GM13977 (cell line): Measurements from ENCODE around the gene DSTN.

Experiments used
- DNase-seq: peaks from one replicate; pipeline ENCODE4 v3.0.0; 2012; ENCODE audit warnings: low spot score
- in situ Hi-C: fragments of 300-500 bp; cut with MboI; formaldehyde crosslinking; loops from one replicate; pipeline ENCODE4 v1.12.0; 2022; ENCODE audit warnings: low sequenced_read_pairs, low pct_unique_long_range_greater_than_20kb, mixed read lengths, inconsistent platforms; ENCODE audit not compliant: unreplicated experiment
- TF ChIP-seq, protein P1 (sequence below): IDR thresholded peaks from 2 replicates; pipeline ENCODE4 v1.5.1; 2012; ENCODE audit warnings: mild to moderate bottlenecking, control low read depth; ENCODE audit not compliant: insufficient read depth; ENCODE audit errors: extremely low read depth, missing control alignments

DSTN gene

DNA sequence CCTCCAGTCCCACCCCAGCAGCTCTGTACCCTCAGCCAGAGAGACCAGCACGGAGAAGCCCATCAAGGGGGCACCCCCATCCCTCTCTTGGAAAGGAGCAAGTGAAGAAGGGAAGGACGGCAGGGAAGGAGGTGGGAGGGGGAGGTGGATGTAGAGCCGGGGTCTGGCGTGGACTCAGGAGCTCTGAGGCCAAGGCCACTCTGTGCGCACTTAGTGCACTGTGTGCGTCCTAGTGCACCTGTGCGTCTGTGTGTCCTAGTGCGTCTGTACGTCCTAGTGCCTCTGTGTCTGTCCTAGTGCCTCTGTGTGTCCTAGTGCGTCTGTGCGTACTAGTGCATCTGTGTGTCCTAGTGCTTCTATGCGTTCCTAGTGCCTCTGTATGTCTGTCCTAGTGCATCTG lies 54.2 kb downstream of the DSTN start:
- TF ChIP-seq, protein P1, sequence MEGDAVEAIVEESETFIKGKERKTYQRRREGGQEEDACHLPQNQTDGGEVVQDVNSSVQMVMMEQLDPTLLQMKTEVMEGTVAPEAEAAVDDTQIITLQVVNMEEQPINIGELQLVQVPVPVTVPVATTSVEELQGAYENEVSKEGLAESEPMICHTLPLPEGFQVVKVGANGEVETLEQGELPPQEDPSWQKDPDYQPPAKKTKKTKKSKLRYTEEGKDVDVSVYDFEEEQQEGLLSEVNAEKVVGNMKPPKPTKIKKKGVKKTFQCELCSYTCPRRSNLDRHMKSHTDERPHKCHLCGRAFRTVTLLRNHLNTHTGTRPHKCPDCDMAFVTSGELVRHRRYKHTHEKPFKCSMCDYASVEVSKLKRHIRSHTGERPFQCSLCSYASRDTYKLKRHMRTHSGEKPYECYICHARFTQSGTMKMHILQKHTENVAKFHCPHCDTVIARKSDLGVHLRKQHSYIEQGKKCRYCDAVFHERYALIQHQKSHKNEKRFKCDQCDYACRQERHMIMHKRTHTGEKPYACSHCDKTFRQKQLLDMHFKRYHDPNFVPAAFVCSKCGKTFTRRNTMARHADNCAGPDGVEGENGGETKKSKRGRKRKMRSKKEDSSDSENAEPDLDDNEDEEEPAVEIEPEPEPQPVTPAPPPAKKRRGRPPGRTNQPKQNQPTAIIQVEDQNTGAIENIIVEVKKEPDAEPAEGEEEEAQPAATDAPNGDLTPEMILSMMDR, result no peak
- no peak for DNase-seq
- in situ Hi-C loops, result no loop called here

DNA sequence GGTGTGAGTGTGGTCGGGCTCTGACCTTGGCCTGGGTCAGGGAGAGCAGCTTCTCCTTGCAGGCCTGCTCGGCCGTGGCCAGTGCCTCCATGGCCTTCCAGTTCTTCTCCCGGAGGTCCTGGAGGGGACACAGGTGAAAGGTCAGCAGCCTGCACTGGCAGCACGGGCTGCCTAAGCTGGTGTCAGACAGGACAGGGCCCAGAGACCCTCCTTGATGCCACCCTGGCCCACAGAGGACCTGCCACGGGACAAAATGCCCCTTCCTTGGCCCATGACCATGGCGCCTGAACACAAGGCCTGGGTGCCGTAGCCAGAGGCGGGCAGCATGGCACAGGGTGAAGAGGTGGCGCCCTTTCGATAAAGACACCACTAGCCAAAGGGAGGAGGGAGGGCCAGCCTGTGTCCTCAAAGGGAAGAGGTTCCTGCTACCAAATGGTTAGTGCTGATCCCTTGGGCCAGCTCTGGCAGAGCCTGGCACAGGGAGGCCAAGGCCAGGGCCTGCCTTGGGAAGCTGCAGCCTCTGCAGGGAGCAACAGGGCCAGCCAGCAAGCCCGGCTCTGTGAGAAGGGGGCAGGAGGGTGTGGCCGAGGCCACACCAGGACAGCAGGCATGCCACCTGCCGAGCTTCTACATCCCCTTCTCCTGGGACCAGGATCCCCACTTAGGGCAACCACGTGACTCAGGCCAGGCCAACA lies 54.8 kb downstream of the DSTN start:
- TF ChIP-seq, protein P1, result no peak
- in situ Hi-C loops, result no loop called here
- DNase-seq, result no peak

DNA sequence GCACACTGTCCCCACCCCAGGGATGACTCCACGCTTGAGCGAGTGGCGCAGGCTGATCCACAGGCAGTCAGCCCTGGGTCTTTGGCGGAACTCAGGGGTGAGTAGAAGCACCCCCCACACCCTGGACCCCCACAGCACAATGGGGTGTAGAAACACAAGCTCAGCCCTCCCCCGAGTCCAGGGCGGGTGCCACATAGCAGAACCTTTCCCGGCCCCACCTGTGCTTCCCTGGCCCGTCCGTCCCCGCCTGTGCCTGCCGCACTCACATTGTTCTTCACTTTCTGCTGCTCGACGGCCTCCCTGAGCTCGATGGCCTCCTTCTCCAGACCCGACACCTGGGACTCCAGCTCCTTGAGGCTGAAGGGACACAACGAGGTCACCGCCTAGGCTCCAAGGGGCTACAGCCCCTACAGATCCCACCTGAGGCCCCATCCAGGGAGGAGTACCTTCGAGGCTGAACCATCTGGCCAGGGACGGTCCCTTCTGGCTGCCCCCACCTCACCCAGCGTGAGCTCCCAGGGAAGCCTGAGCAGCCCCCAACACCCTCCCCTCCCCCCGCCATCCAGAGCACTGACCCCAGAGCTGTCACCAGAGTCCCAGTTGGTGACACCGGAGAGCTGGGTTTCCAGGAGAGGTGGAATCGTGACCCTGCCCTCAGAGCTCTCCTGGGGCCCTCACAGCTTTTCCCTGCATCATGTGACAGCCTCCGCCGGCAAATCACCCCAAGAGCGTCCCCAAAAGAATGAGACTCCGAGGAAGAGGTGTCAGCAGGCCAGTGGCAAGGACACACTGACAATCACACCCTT lies 55.6 kb downstream of the DSTN start:
- no peak for DNase-seq
- in situ Hi-C loops, result no loop called here
- TF ChIP-seq, protein P1, result no peak

DNA sequence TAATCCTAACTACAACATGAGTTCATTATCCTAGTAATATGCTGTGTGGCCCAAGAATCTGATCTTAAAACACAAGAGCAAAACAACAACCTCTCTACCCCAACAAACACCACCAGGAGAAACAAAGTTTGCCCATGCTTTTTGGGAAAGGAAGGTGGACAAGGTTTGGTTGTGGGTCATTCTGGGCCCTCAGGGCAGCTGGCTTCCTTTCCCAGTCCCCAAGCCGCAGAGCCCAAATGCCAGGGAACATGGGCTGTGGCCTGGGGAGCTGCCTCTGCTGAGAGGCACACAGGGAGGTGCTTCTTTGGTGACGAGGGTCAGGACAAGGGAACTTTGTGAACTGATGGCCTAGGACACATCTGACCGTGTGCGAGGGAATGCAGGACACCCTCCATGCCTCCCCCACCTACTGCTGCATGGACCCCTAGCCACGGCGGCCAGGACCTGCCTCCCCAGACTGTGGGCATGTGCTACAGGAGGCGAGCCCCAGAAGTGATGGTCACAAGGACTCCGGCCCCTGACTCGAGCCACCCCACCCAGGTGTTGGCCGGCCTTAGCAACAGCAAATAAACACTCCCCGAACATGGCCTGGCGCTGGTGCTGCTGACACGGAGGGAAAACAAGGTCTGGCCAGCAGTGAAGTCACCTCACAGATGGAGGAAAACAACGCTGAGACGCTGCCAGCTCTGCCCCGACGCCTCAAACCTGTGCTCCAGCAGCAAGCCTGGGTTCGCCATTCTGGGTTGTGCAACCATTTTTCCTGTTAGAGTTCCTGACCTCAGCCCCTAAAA lies 56.5 kb downstream of the DSTN start:
- TF ChIP-seq, protein P1, result no peak
- in situ Hi-C loops, result no loop called here
- DNase-seq, result no peak

DNA sequence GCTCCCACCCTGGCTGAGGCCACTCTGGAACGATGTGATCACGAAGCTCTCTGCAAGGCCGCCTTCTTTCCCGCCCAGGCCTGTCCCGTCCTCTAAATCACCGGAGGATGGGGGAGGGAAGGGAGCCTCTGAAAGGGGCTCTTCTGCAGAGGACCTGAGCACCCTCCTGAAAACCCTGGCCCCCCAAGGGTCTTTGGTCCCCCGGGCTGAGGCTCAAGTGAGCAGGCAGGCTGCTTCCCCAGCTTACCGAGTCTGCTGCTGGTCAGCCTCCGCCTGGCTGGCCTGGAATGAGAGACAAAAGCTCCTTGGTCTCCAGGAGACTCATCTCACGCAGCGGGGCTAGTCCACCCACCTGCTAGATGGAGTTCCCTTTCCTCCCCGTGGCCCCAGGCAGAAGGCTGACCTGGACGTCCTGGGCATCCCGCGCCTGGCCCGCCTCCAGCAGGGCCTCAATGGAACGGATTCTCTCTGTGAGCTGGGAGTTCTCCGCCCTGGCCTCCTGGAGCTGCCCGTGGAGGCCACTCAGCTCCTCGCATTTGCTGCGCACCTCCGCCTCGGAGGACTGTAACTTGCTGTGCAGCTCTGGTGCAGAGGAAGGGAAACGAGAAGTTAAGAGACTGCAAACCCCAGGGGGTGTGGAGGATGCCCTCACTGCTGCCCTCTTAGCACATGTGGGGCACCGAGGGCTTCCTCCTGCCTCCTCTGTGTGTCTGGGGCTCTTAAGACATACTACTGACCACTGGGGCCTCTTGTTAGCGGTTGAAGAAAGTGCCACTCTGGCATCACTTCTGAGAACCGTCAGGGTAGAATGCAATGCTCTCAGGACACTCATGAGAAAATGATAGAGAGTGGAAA lies 57.5 kb downstream of the DSTN start:
- no peak for DNase-seq
- TF ChIP-seq, protein P1, result no peak
- in situ Hi-C loops, result no loop called here
